GM23248 (cell line): ENCODE measurements around the gene ADARB1. TPM values are rescaled to one million over a fixed set of nuclear protein-coding genes. Genes with fewer than 3 reads are reported as not detected.

Source experiments
- DNase-seq: peaks from one replicate; pipeline ENCODE4 v3.0.0-alpha.2; 2015
- H2AFZ ChIP-seq: fragments of 200-600 bp; sonication (generic); 2 replicates; pipeline ENCODE4 v1.6.1; 2016; ENCODE audit warnings: antibody characterized with exemption
- H3F3A ChIP-seq: fragments of 200-600 bp; sonication (generic); 2 replicates; pipeline ENCODE4 v1.6.1; 2016; ENCODE audit warnings: mild to moderate bottlenecking, antibody characterized with exemption, mixed run types; ENCODE audit not compliant: insufficient read depth
- H3K27ac ChIP-seq: fragments of 200-600 bp; sonication (generic); 2 replicates; pipeline ENCODE4 v1.5.1; 2016; ENCODE audit warnings: mild to moderate bottlenecking
- H3K27me3 ChIP-seq: fragments of 200-600 bp; sonication (generic); replicated peaks from 2 replicates; pipeline ENCODE4 v1.6.1; 2016; ENCODE audit warnings: mild to moderate bottlenecking; ENCODE audit not compliant: insufficient read depth
- H3K36me3 ChIP-seq: fragments of 200-600 bp; sonication (generic); 2 replicates; pipeline ENCODE4 v1.6.1; 2016; ENCODE audit warnings: low read depth, mild to moderate bottlenecking
- H3K4me1 ChIP-seq: fragments of 200-600 bp; sonication (generic); 2 replicates; pipeline ENCODE4 v1.6.1; 2016; ENCODE audit warnings: mild to moderate bottlenecking; ENCODE audit not compliant: insufficient read depth
- H3K4me2 ChIP-seq: fragments of 200-600 bp; sonication (generic); one replicate; pipeline ENCODE4 v1.6.1; 2016; ENCODE audit warnings: mild to moderate bottlenecking; ENCODE audit not compliant: unreplicated experiment
- H3K4me3 ChIP-seq: fragments of 200-600 bp; sonication (generic); 2 replicates; pipeline ENCODE4 v1.5.1; 2016; ENCODE audit warnings: mild to moderate bottlenecking
- H3K79me2 ChIP-seq: fragments of 200-600 bp; sonication (generic); 2 replicates; pipeline ENCODE4 v1.6.1; 2016; ENCODE audit warnings: mild to moderate bottlenecking; ENCODE audit not compliant: insufficient read depth
- H3K9ac ChIP-seq: fragments of 200-600 bp; sonication (generic); 2 replicates; pipeline ENCODE4 v1.6.1; 2016; ENCODE audit warnings: mild to moderate bottlenecking
- H3K9me2 ChIP-seq: fragments of 200-600 bp; sonication (generic); 2 replicates; pipeline ENCODE4 v1.6.1; 2016; ENCODE audit warnings: mixed run types, mild to moderate bottlenecking, moderate library complexity; ENCODE audit not compliant: insufficient read depth
- H3K9me3 ChIP-seq: fragments of 200-600 bp; sonication (generic); one replicate; pipeline ENCODE4 v1.6.1; 2017; ENCODE audit warnings: low read depth
- H4K20me1 ChIP-seq: fragments of 200-600 bp; sonication (generic); 2 replicates; pipeline ENCODE4 v1.6.0; 2016; ENCODE audit not compliant: insufficient read depth
- EZH2 ChIP-seq: fragments of 200-600 bp; sonication (generic); IDR thresholded peaks from 2 replicates; pipeline ENCODE4 v1.6.1; 2018; ENCODE audit warnings: antibody characterized with exemption, mild to moderate bottlenecking; ENCODE audit not compliant: insufficient read depth, poor library complexity, severe bottlenecking
- EZH2phosphoT487 ChIP-seq: fragments of 200-600 bp; sonication (generic); IDR thresholded peaks from 2 replicates; pipeline ENCODE4 v1.6.1; 2018; ENCODE audit warnings: antibody characterized with exemption, moderate library complexity, mild to moderate bottlenecking, low read depth; ENCODE audit not compliant: insufficient read depth
- WGBS, 2 experiments: methylation state at CpG; one replicate each; pipeline ENCODE4 v1.1.6; 2015 to 2017; ENCODE audit warnings: low lambda C conversion rate in 2 of 2, low coverage in 1 of 2; ENCODE audit errors: missing lambda C conversion rate in 2 of 2; 5-methylcytosine and 5-hydroxymethylcytosine counted together
- in situ Hi-C: fragments of 300-500 bp; cut with MboI; formaldehyde crosslinking; loops from 2 replicates; pipeline ENCODE4 v1.15.0; 2020
- polyA plus RNA-seq: library from polyadenylated mRNA; unstranded; fragments of >200 nt; fragmentation: Nextera tagmentation; extraction: Ambion mirVana; gene quantifications from 2 replicates; pipeline ENCODE4 v1.2.1, GENCODE V29; 2016
- total RNA-seq: library from RNA; depleted of rRNA; stranded (reverse); fragments of >200 nt; shearing (Covaris generic); gene quantifications from 2 replicates; pipeline ENCODE4 v1.2.3, GENCODE V29; 2014

Gene ADARB1
- total and polyA plus RNA-seq, 2 experiments from 2014 or later: 16.3 to 17.4 TPM

DNA sequence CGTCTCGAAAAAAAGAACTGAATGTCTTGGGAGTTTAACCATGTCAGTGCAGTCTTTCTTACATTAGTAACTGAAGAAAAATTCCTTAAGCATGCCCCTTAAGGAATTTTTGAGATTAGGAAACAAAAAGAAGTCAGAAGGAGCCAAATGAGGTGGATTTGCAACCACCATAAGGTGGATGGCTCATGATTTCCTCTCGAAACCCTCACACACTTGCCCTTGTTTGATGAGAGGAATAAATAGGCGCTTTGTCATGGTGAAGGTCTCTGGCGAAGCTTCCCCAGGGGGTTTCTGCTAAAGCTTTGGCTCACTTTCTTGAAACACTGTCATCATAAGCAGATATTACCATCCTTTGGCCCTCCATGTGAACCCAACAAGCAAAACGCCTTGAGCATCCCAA is 145.1 kb downstream of the ADARB1 start:
- Histone ChIP-seq H2AFZ (no peak overlapping the region), H3K9ac (no peak overlapping the region), H4K20me1 (no peaks in the 10 kb centered on the region), H3K9me3 (peaks cover 3% of the 10 kb centered on the region), H3K9me2 (no peaks in the 10 kb centered on the region), H3K4me2 (no peak overlapping the region), H3K36me3 (peaks cover 20% of the 10 kb centered on the region), H3F3A (no peaks in the 10 kb centered on the region), H3K4me1 (no peaks in the 10 kb centered on the region), H3K27me3 (no peaks in the 10 kb centered on the region), H3K27ac (no peak overlapping the region), H3K79me2 (no peaks in the 10 kb centered on the region), H3K4me3 (no peak overlapping the region)
- in situ Hi-C loops: no loop called here
- no peak for DNase-seq
- TF ChIP-seq EZH2 (no peak), EZH2phosphoT487 (no peak)
- WGBS, 2 experiments: 75 to 80% methylated on average over 6 of the region's 6 CpGs

DNA sequence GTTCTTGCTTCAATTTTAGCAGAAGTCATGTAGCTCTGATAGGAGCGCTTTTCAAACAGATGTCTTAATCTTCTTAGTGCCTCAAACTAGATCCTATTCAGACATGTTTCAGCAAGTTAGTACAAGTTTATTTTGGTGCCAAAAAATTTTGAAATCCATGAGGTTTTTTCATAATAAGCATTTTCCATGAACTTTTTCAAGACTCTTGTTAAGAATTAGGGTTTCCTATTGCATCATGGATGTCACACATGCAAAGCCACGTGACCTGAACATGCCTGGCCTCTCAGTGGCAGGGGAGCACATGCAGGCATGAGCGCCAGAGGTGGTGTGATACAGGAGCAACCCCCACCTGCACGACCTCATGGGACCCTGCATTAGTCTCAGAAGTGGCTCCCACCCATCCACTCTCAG is 145.7 kb downstream of the ADARB1 start:
- peaks cover 19% of the 10 kb centered on the region for H3K36me3 ChIP-seq
- in situ Hi-C loops: no loop called here
- H2AFZ ChIP-seq: no peak overlapping the region
- TF ChIP-seq EZH2phosphoT487: no peak
- no peak for TF ChIP-seq EZH2
- no peaks in the 10 kb centered on the region for H3F3A ChIP-seq
- H3K4me2 ChIP-seq: no peak overlapping the region
- 76 to 80% methylated on average over 4 of the region's 4 CpGs for WGBS, 2 experiments
- H4K20me1 ChIP-seq: no peaks in the 10 kb centered on the region
- no peak for DNase-seq
- H3K9ac ChIP-seq: no peak overlapping the region
- no peak overlapping the region for H3K4me3 ChIP-seq
- no peak overlapping the region for H3K27ac ChIP-seq
- H3K4me1 ChIP-seq: no peaks in the 10 kb centered on the region
- no peaks in the 10 kb centered on the region for H3K9me2 ChIP-seq
- no peaks in the 10 kb centered on the region for H3K79me2 ChIP-seq
- H3K27me3 ChIP-seq: no peaks in the 10 kb centered on the region
- peaks cover 3% of the 10 kb centered on the region for H3K9me3 ChIP-seq

DNA sequence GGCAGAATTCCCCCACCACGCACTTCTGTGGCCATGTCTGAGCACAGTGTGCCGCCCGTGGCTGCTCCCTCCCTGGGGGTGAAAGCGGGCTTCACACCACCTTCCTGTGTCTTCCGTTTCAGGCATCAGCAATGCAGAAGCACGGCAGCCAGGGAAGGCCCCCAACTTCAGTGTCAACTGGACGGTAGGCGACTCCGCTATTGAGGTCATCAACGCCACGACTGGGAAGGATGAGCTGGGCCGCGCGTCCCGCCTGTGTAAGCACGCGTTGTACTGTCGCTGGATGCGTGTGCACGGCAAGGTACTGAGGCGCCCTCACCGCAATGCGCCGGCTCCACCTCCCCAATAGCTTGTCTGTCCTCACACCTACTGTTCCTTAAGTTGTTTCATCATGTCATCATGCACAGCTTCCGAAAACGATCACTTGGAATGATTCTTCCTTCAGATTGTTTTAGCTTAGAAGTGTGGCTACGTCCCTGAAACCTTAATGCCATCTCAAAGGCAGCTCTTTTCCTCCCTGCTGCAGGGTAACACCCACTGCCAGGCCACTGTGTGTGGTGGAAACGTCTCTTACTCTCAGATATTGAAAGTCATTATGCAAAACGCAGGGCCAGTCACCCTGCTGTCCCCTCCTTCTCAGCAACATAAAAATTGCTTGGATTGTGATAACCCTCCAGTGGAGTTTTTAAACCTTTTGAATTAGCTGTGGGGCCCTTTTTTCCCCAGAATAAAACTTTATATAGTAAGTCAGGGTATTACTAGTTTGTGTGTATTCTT is 146.5 kb downstream of the ADARB1 start:
- Histone ChIP-seq H3K4me2 (no peak overlapping the region), H3K9me2 (no peaks in the 10 kb centered on the region), H3K9ac (no peak overlapping the region), H3K27me3 (no peaks in the 10 kb centered on the region), H3K9me3 (peaks cover 3% of the 10 kb centered on the region), H4K20me1 (no peaks in the 10 kb centered on the region), H3K4me3 (no peak overlapping the region), H2AFZ (no peak overlapping the region), H3F3A (no peaks in the 10 kb centered on the region), H3K36me3 (peaks cover 19% of the 10 kb centered on the region), H3K27ac (no peak overlapping the region), H3K4me1 (no peaks in the 10 kb centered on the region), H3K79me2 (no peaks in the 10 kb centered on the region)
- no peak for TF ChIP-seq EZH2
- TF ChIP-seq EZH2phosphoT487: no peak
- WGBS, 2 experiments: 95% methylated on average over 29 of the region's 29 CpGs
- no peak for DNase-seq
- in situ Hi-C loops: no loop called here

DNA sequence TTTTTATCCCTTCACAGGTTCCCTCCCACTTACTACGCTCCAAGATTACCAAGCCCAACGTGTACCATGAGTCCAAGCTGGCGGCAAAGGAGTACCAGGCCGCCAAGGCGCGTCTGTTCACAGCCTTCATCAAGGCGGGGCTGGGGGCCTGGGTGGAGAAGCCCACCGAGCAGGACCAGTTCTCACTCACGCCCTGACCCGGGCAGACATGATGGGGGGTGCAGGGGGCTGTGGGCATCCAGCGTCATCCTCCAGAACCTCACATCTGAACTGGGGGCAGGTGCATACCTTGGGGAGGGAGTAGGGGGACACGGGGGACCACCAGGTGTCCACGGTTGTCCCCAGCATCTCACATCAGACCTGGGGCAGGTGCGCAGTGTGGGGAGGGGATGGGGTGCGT is 147.6 kb downstream of the ADARB1 start:
- peaks cover 3% of the 10 kb centered on the region for H3K9me3 ChIP-seq

More for the DNA sequence above, 147.6 kb downstream of the ADARB1 start:
- H3K27ac ChIP-seq: no peak overlapping the region
- peaks cover 7% of the 10 kb centered on the region; the same call in 1 of the 2 replicates for H3K4me1 ChIP-seq
- H3K4me3 ChIP-seq: no peak overlapping the region
- DNase-seq: no peak
- no peak for TF ChIP-seq EZH2
- TF ChIP-seq EZH2phosphoT487: no peak
- no peak overlapping the region for H3K4me2 ChIP-seq
- no peaks in the 10 kb centered on the region for H3K9me2 ChIP-seq
- H3K36me3 ChIP-seq: peaks cover 14% of the 10 kb centered on the region; the same call in 1 of the 2 replicates
- peaks cover 9% of the 10 kb centered on the region for H3F3A ChIP-seq
- H3K27me3 ChIP-seq: no peaks in the 10 kb centered on the region
- no peak overlapping the region for H3K9ac ChIP-seq
- no peaks in the 10 kb centered on the region for H3K79me2 ChIP-seq
- H4K20me1 ChIP-seq: no peaks in the 10 kb centered on the region
- in situ Hi-C loops: no loop called here
- no peak overlapping the region for H2AFZ ChIP-seq
- 93% methylated on average over 12 to 15 of the region's 15 CpGs for WGBS, 2 experiments
